Measurements from ENCODE around the gene INPP5K. TPM values are rescaled to one million over a fixed set of nuclear protein-coding genes. Genes with fewer than 3 reads are reported as not detected.

The INPP5K gene
- total RNA-seq, 1 donor: 58.2 TPM

Other genes starting within 250 kb of the INPP5K start
- not detected for gene BHLHA9, start 246.2 kb downstream of the INPP5K start, total RNA-seq
- not detected for gene TRARG1, start 236.9 kb downstream of the INPP5K start, total RNA-seq
- gene YWHAE, start 116.4 kb downstream of the INPP5K start, total RNA-seq: 192 TPM
- 24.5 TPM for gene CRK, start 60.4 kb downstream of the INPP5K start, total RNA-seq
- gene MYO1C, start 23.9 kb downstream of the INPP5K start, total RNA-seq: 4.0 TPM
- gene PITPNA, start 46.2 kb upstream of the INPP5K start, total RNA-seq: 10.8 TPM
- gene SLC43A2, start 112.2 kb upstream of the INPP5K start, total RNA-seq: 39.6 TPM
- gene SCARF1, start 129.1 kb upstream of the INPP5K start, total RNA-seq: 60.3 TPM
- gene RILP, start 133.3 kb upstream of the INPP5K start, total RNA-seq: 18.9 TPM
- 241 TPM for gene PRPF8, start 168.3 kb upstream of the INPP5K start, total RNA-seq
- gene TLCD2, start 193.8 kb upstream of the INPP5K start, total RNA-seq: 0.54 TPM
- 59.0 TPM for gene WDR81, start 208.1 kb upstream of the INPP5K start, total RNA-seq
- gene SERPINF2, start 226.3 kb upstream of the INPP5K start, total RNA-seq: 4.6 TPM
- gene SERPINF1, start 245.4 kb upstream of the INPP5K start, total RNA-seq: 1.1 TPM

Data from hematopoietic multipotent progenitor cell (in vitro differentiated cells).